Stomach (tissue), 9 donors: ENCODE data around the gene MYPOP. TPM values are rescaled to one million over a fixed set of nuclear protein-coding genes. Genes with fewer than 3 reads are reported as not detected.

Experiments
- DNase-seq, 2 donors: peaks; one replicate each; pipeline versions ENCODE4 v3.0.0 to v3.0.0-alpha.2; 2013 to 2019
- H3K27ac ChIP-seq, 5 donors: fragments of 200-600 bp in 4 of 5; sonication (generic) in 4 of 5; one replicate each; pipeline ENCODE4 v1.5.1; 2013 to 2019; ENCODE audit warnings: mild to moderate bottlenecking in 1 of 5, moderate library complexity in 1 of 5
- H3K27me3 ChIP-seq, 3 donors: fragments of 200-600 bp; sonication (generic); one replicate each; pipeline ENCODE4 v1.5.1; 2017 to 2019; ENCODE audit warnings: mixed run types in 1 of 3
- H3K36me3 ChIP-seq, 4 donors: fragments of 200-600 bp; sonication (generic); 1 replicate in 3 of 4; 2 replicates in 1 of 4; pipeline ENCODE4 v1.5.1; 2016 to 2019
- H3K4me1 ChIP-seq, 4 donors: fragments of 200-600 bp; sonication (generic); one replicate each; pipeline ENCODE4 v1.5.1; 2016 to 2019
- H3K4me3 ChIP-seq, 4 donors: fragments of 200-600 bp; sonication (generic) in 3 of 4; one replicate each; pipeline ENCODE4 v1.5.1; 2016 to 2019; ENCODE audit warnings: mild to moderate bottlenecking in 1 of 4
- H3K9me3 ChIP-seq, 4 donors: fragments of 200-600 bp; sonication (generic); one replicate each; pipeline ENCODE4 v1.5.1; 2016 to 2019
- EP300 ChIP-seq: sonication (generic); formaldehyde crosslinking; IDR thresholded peaks from one replicate; pipeline ENCODE4 v1.6.1; 2017; ENCODE audit warnings: antibody characterized with exemption
- POLR2A ChIP-seq, 4 donors: fragments of 450-650 bp; IDR thresholded peaks; one replicate each; pipeline ENCODE4 v1.6.1; 2016; ENCODE audit warnings: antibody characterized with exemption in 4 of 4, control low read depth in 2 of 4, mild to moderate bottlenecking in 1 of 4, moderate library complexity in 1 of 4
- POLR2AphosphoS5 ChIP-seq, 3 donors: sonication (generic); formaldehyde crosslinking; IDR thresholded peaks; one replicate each; pipeline ENCODE4 v1.6.1; 2016; ENCODE audit warnings: antibody characterized with exemption in 3 of 3
- WGBS, 5 donors: extraction: QIAGEN DNeasy Blood & Tissue Kit in 3 of 5; methylation state at CpG; one replicate each; pipeline versions ENCODE4 v1.1.5 to v1.1.7; 2013 to 2018; 5-methylcytosine and 5-hydroxymethylcytosine counted together
- intact Hi-C: fragments of 100-400 bp; cut with DNase I; formaldehyde crosslinking; loops from one replicate; pipeline ENCODE4 v1.15.1; 2023; ENCODE audit warnings: low total_unique reads
- polyA plus RNA-seq, 3 donors: library from polyadenylated mRNA; stranded (reverse); fragments of 200-250 nt; gene quantifications; one replicate each; pipeline ENCODE4 v1.2.3, GENCODE V29; 2013
- total RNA-seq, 5 donors: library from RNA; depleted of rRNA; stranded (reverse); fragments of >200 nt; gene quantifications; one replicate each; pipeline versions ENCODE4 v1.1.0 to v1.2.3, GENCODE V29; 2014 to 2016
- TF ChIP-seq, protein P1 (sequence below), 7 experiments: fragments of 450-650 bp in 4 of 7; fragments of 200-600 bp in 3 of 7; sonication (generic) in 3 of 7; IDR thresholded peaks; one replicate each; pipeline ENCODE4 v1.5.1; 2016 to 2019; ENCODE audit warnings: antibody characterized with exemption in 7 of 7, control low read depth in 2 of 7, mild to moderate bottlenecking in 1 of 7
- donor health status: healthy with polysubstance abuse.
- donor health status: Bipolar disorder and iron deficiency.
- donor health status: healthy.

Gene MYPOP
- total and polyA plus RNA-seq, 8 donors: 0.58 to 12.2 (median 4.6) TPM

DNA sequence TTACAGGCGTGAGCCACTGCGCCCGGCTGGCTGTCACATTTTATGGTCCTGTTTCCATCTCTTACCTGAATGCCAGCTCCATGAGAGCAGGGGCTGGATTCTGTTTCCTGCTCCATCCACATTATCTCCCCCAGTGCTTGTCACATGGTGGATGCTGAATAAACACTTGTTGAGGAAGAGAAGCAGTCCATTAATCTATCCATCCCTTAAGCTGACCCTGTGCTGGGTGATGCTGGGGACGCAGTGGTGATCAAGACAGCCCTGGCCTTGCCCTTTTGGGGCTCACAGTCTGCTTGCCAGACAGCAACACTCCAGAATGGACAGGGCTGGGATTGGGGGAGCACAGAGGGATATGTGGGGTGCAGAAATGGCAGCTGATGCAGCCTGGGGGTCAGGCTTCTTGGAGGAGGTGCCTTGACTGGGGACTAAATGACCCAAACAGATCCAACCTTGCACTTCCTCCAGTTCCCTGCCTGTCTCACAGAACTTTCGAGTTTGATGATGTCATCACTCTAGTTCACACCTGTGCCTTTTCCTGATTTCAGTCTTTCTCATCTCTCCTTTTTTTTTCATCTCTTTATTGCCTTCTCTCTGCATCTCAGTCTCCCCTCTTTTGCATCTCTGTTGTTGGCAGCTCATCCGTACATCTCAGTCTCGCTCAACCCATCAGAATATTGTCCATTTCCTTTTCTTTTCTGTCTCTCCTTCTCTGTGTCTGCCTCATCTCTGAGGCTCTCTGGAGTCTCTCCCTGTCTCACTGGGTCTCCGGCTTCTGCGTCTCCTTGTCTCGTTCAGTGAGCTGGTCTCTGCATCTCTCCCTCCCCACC, 21.1 kb downstream of the MYPOP start:
- Histone ChIP-seq H3K27me3 (peaks cover 0 to 28% (median 0%) of the 10 kb centered on the region in 3 donors), H3K4me3 (no peak overlapping the region), H3K27ac (peak overlapping the region; percentile 90 to 96 (median 93)), H3K9me3 (no peaks in the 10 kb centered on the region), H3K4me1 (peaks cover 74 to 95% (median 89%) of the 10 kb centered on the region in 4 donors), H3K36me3 (peaks cover 0 to 11% (median 10%) of the 10 kb centered on the region in 4 donors)
- intact Hi-C loops: no loop called here
- TF ChIP-seq POLR2AphosphoS5 (IDR thresholded peaks at IDR 0.05) (no peak), EP300 (no peak), POLR2A (IDR thresholded peaks at IDR 0.05) (no peak)
- TF ChIP-seq, protein P1, sequence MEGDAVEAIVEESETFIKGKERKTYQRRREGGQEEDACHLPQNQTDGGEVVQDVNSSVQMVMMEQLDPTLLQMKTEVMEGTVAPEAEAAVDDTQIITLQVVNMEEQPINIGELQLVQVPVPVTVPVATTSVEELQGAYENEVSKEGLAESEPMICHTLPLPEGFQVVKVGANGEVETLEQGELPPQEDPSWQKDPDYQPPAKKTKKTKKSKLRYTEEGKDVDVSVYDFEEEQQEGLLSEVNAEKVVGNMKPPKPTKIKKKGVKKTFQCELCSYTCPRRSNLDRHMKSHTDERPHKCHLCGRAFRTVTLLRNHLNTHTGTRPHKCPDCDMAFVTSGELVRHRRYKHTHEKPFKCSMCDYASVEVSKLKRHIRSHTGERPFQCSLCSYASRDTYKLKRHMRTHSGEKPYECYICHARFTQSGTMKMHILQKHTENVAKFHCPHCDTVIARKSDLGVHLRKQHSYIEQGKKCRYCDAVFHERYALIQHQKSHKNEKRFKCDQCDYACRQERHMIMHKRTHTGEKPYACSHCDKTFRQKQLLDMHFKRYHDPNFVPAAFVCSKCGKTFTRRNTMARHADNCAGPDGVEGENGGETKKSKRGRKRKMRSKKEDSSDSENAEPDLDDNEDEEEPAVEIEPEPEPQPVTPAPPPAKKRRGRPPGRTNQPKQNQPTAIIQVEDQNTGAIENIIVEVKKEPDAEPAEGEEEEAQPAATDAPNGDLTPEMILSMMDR (IDR thresholded peaks at IDR 0.05): no peak
- 40 to 61% (median 54%) methylated on average over 10 of the region's 10 CpGs for WGBS, 5 donors
- DNase-seq: peak in 1 of 2 donors; percentile 54

DNA sequence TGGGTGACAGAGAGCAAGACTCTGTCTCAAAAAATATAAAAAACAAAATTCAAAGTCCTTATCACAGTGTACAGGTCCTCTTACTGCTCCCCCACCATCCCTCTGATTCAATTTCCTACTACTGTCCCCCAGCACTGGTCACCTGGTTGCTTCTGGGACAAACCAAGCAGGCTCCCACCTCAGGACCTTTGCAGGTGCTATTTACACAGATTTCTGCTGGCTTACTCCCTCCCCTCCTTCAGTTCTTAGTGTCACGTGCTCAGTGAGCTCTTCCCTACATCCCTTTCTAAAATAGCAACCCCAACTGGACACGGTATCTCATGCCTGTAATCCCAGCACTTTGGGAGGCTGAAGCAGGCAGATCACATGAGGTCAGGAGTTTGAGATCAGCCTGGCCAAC, 22.4 kb downstream of the MYPOP start:
- Histone ChIP-seq H3K27ac (peak overlapping the region; percentile 90 to 96 (median 93)), H3K4me1 (peaks cover 80 to 99% (median 93%) of the 10 kb centered on the region in 4 donors), H3K4me3 (no peak overlapping the region), H3K36me3 (peaks cover 0 to 11% (median 10%) of the 10 kb centered on the region in 4 donors), H3K27me3 (peaks cover 0 to 30% (median 0%) of the 10 kb centered on the region in 3 donors), H3K9me3 (no peaks in the 10 kb centered on the region)
- intact Hi-C loops: no loop called here
- WGBS, 5 donors: 41 to 73% (median 58%) methylated on average over 2 of the region's 2 CpGs
- no peak for TF ChIP-seq POLR2A (IDR thresholded peaks at IDR 0.05)
- TF ChIP-seq, protein P1 (IDR thresholded peaks at IDR 0.05): no peak
- TF ChIP-seq EP300: no peak
- no peak for TF ChIP-seq POLR2AphosphoS5 (IDR thresholded peaks at IDR 0.05)
- DNase-seq: no peak

DNA sequence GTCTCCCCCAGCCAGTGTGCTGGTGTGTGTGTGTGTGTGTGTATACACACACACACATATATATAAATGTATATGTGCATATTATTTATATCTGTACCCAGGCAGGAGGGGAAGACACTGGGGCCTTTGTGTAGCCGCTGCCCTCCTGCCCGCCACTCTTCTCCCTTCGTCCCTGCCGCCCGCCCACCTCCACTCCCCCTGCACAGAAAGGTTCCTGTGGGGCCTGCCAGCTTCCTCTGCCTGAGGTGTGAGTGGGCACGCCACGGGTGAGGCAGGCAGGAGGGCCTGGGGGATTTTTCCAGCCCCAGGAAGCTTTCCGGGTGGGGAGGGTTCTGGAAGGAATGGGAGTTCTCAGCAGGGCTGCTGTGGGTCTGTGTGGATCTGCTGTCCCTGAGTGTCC, 23.4 kb downstream of the MYPOP start:
- WGBS, 5 donors: 28 to 53% (median 41%) methylated on average over 7 to 8 of the region's 8 CpGs
- peak overlapping the region in 1 of 4 donors; percentile 0 for H3K4me3 ChIP-seq
- DNase-seq: peak; percentile 47 to 71
- intact Hi-C loops: no loop called here
- H3K36me3 ChIP-seq: peaks cover 0 to 4% (median 3%) of the 10 kb centered on the region in 4 donors
- peaks cover 74 to 99% (median 91%) of the 10 kb centered on the region in 4 donors for H3K4me1 ChIP-seq
- peak overlapping the region; percentile 90 to 96 (median 93) for H3K27ac ChIP-seq
- H3K9me3 ChIP-seq: no peaks in the 10 kb centered on the region
- H3K27me3 ChIP-seq: peaks cover 0 to 30% (median 0%) of the 10 kb centered on the region in 3 donors
- no peak for TF ChIP-seq EP300
- TF ChIP-seq POLR2A (IDR thresholded peaks at IDR 0.05): no peak
- TF ChIP-seq, protein P1 (IDR thresholded peaks at IDR 0.05): no peak
- TF ChIP-seq POLR2AphosphoS5 (IDR thresholded peaks at IDR 0.05): no peak

DNA sequence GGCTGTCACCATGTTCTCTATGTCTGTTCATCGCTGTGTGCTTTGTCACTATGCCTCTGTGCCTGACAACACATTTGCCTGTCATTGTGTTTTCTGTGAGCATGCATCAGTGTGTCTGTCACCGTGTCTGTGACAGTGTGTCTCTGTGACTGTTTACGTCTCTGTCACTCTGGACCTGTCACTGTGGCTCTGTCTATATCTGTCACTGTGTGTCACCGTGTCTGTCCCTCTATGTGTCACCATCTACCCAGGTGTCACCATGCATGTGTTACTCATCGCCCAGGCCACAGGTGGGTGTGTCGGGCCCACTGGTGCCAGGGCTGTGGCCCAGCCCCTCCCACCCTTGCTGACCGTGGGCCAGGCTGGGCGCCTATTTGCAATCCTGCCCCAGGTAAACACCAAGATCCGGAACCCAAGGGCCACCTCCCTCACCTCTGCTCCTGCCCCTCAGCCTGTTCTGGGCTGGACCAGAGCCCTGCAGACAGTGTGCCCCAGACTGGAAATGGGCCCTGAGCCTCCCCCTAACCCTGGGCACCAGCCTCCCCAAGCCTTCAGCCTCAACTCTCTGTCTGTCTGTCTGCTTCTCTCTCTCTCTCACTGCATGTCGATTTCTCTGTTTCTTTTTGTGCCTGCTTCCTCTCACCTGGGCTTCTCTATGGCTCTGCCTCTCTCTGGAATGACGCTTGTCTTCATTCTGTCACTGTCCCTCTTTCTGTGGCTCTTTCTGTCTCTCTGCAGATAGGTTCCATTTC, 24.2 kb downstream of the MYPOP start:
- peak overlapping the region; percentile 90 to 96 (median 93) for H3K27ac ChIP-seq
- peak; percentile 84 to 93 for DNase-seq
- WGBS, 5 donors: 33 to 48% (median 42%) methylated on average over 11 of the region's 11 CpGs
- intact Hi-C loops: no loop called here
- H3K4me3 ChIP-seq: peak overlapping the region in 1 of 4 donors; percentile 0
- H3K9me3 ChIP-seq: no peaks in the 10 kb centered on the region
- H3K27me3 ChIP-seq: peaks cover 0 to 30% (median 0%) of the 10 kb centered on the region in 3 donors
- TF ChIP-seq POLR2AphosphoS5 (IDR thresholded peaks at IDR 0.05): peak in 2 of 3 donors; percentile 56 to 79
- TF ChIP-seq EP300: no peak
- H3K36me3 ChIP-seq: no peaks in the 10 kb centered on the region
- H3K4me1 ChIP-seq: peaks cover 74 to 99% (median 91%) of the 10 kb centered on the region in 4 donors
